Stimulated activated CD8-positive, alpha-beta memory T cell treated with anti-CD3 and anti-CD28 coated beads, Interleukin-2, amount 100 ng/mL, for 48 hours (primary cell): Measurements from ENCODE around the gene ASB13.
A peak's percentile ranks its signal among the peaks of the same experiment; 100 is the strongest.

Experiments
- DNase-seq, 2 donors: peaks; one replicate each; pipeline ENCODE4 v3.0.0-alpha.2; 2020; ENCODE audit warnings: low read depth in 2 of 2

Gene ASB13

GRCh38 chr10:5647507-5648240 is 18.7 kb downstream of the ASB13 start:
- no peak for DNase-seq

- no peak for DNase-seq
Observed at GRCh38 chr10:5645944-5646617, 20.3 kb downstream of the ASB13 start.

- DNase-seq: no peak
Observed at GRCh38 chr10:5645375-5645774, 21.0 kb downstream of the ASB13 start.

GRCh38 chr10:5644930-5645329 is 21.5 kb downstream of the ASB13 start:
- DNase-seq: no peak

- DNase-seq: no peak
Observed at GRCh38 chr10:5643346-5644067, 22.9 kb downstream of the ASB13 start.

GRCh38 chr10:5641501-5641900 is 24.9 kb downstream of the ASB13 start:
- DNase-seq: no peak

GRCh38 chr10:5640501-5640900 is 25.9 kb downstream of the ASB13 start:
- DNase-seq: no peak

- no peak for DNase-seq
Observed at GRCh38 chr10:5640036-5640435, 26.4 kb downstream of the ASB13 start.

GRCh38 chr10:5639066-5639465 is 27.3 kb downstream of the ASB13 start:
- no peak for DNase-seq

GRCh38 chr10:5638494-5638893 is 27.9 kb downstream of the ASB13 start:
- no peak for DNase-seq

- DNase-seq: no peak
Observed at GRCh38 chr10:5634918-5635317, 31.5 kb downstream of the ASB13 start.

GRCh38 chr10:5633166-5633749 is 33.1 kb downstream of the ASB13 start:
- DNase-seq: no peak

GRCh38 chr10:5632446-5632845 is 33.9 kb downstream of the ASB13 start:
- no peak for DNase-seq

- DNase-seq: no peak
Observed at GRCh38 chr10:5631936-5632335, 34.5 kb downstream of the ASB13 start.

GRCh38 chr10:5630112-5630436 is 36.3 kb downstream of the ASB13 start:
- no peak for DNase-seq

GRCh38 chr10:5629303-5630111 is 36.9 kb downstream of the ASB13 start:
- DNase-seq: peak; percentile 73 to 80

GRCh38 chr10:5628451-5629302 is 37.7 kb downstream of the ASB13 start:
- DNase-seq: no peak

- no peak for DNase-seq
Observed at GRCh38 chr10:5627486-5628044, 38.8 kb downstream of the ASB13 start.

GRCh38 chr10:5625992-5626777 is 40.2 kb downstream of the ASB13 start:
- no peak for DNase-seq

- DNase-seq: no peak
Observed at GRCh38 chr10:5624701-5625100, 41.7 kb downstream of the ASB13 start.
